ENCODE results near the gene GSTT4.

The GSTT4 gene

GRCh38 chr22:24035296-24035695 lies 30.0 kb upstream of the GSTT4 start:
- ChIA-PET CTCF (no interaction called here), POLR2A (no interaction called here)
- TF ChIP-seq FOXM1 (IDR thresholded peaks at IDR 0.05; ENCODE audit: borderline replicate concordance) (no peak), ARNT (IDR thresholded peaks at IDR 0.05) (no peak), ELF4 (IDR thresholded peaks at IDR 0.05) (no peak), ZNF384 (IDR thresholded peaks at IDR 0.05) (no peak), SP1 (IDR thresholded peaks at IDR 0.05) (no peak), SUZ12 (IDR thresholded peaks at IDR 0.05) (no peak), L3MBTL2 (conservative IDR thresholded peaks at IDR 0.05) (no peak)
- no peak for DNase-seq (ENCODE audit: extremely low spot score)

GRCh38 chr22:24033731-24034130 lies 28.5 kb upstream of the GSTT4 start:
- TF ChIP-seq HDGF (IDR thresholded peaks at IDR 0.05; ENCODE audit: borderline replicate concordance) (no peak), TARDBP (IDR thresholded peaks at IDR 0.05) (no peak), PKNOX1 (IDR thresholded peaks at IDR 0.05) (no peak), ELF4 (IDR thresholded peaks at IDR 0.05) (no peak), L3MBTL2 (conservative IDR thresholded peaks at IDR 0.05) (no peak), FOXA1 (IDR thresholded peaks at IDR 0.05) (no peak), BHLHE40 (IDR thresholded peaks at IDR 0.05; ENCODE audit: borderline replicate concordance) (no peak), SP1 (IDR thresholded peaks at IDR 0.05) (no peak), NFRKB (IDR thresholded peaks at IDR 0.05) (no peak), FOXM1 (IDR thresholded peaks at IDR 0.05; ENCODE audit: borderline replicate concordance) (no peak), ZNF384 (IDR thresholded peaks at IDR 0.05) (no peak)
- DNase-seq (ENCODE audit: extremely low spot score): no peak
- ChIA-PET POLR2A (no interaction called here), CTCF (interaction anchor here (0.6 kb wide), 1 partner anchor 17 kb away, joined by 3 read pairs; no protein-coding TSS in a partner anchor)

- no peak for TF ChIP-seq L3MBTL2 (conservative IDR thresholded peaks at IDR 0.05)
- DNase-seq (ENCODE audit: extremely low spot score): peak; percentile 4
- POLR2A ChIA-PET: interaction anchor here (2.1 kb wide), 1 partner anchor 19 kb away, joined by 14 read pairs; the partner anchor contains the start of gene CABIN1
- CTCF ChIA-PET: no interaction called here
Observed at GRCh38 chr22:24030186-24030702, 25.0 kb upstream of the GSTT4 start.

GRCh38 chr22:24029304-24029703 lies 24.1 kb upstream of the GSTT4 start:
- no peak for TF ChIP-seq FOXK2 (IDR thresholded peaks at IDR 0.05)
- ChIA-PET CTCF (interaction anchor here (1.7 kb wide), 1 partner anchor 127 kb away, joined by 5 read pairs; no protein-coding TSS in a partner anchor), POLR2A (interaction anchor here (1.2 to 2.1 kb wide), 2 partner anchors 18 kb away, joined by 3 to 14 read pairs; partner anchors contain the start of gene CABIN1)
- DNase-seq (ENCODE audit: extremely low spot score): no peak

- ChIA-PET CTCF (interaction anchor here (1.7 kb wide), 1 partner anchor 128 kb away, joined by 5 read pairs; no protein-coding TSS in a partner anchor), POLR2A (interaction anchor here (1.2 kb wide), 1 partner anchor 18 kb away, joined by 3 read pairs; the partner anchor contains the start of gene CABIN1)
- TF ChIP-seq NFRKB (IDR thresholded peaks at IDR 0.05) (no peak), SUZ12 (IDR thresholded peaks at IDR 0.05) (no peak), FOXM1 (IDR thresholded peaks at IDR 0.05; ENCODE audit: borderline replicate concordance) (no peak), LEF1 (IDR thresholded peaks at IDR 0.05; ENCODE audit: borderline replicate concordance) (no peak), BHLHE40 (IDR thresholded peaks at IDR 0.05; ENCODE audit: borderline replicate concordance) (no peak), PKNOX1 (IDR thresholded peaks at IDR 0.05) (no peak), FOXA1 (IDR thresholded peaks at IDR 0.05) (no peak), HDGF (IDR thresholded peaks at IDR 0.05; ENCODE audit: borderline replicate concordance) (no peak), L3MBTL2 (conservative IDR thresholded peaks at IDR 0.05) (no peak), CTBP1 (IDR thresholded peaks at IDR 0.05; ENCODE audit: borderline replicate concordance) (no peak), ZNF384 (IDR thresholded peaks at IDR 0.05) (no peak), TARDBP (IDR thresholded peaks at IDR 0.05) (no peak), SP1 (IDR thresholded peaks at IDR 0.05) (no peak), ELF4 (IDR thresholded peaks at IDR 0.05) (no peak), ARNT (IDR thresholded peaks at IDR 0.05) (no peak), FOXK2 (IDR thresholded peaks at IDR 0.05) (no peak)
- DNase-seq (ENCODE audit: extremely low spot score): no peak
Observed at GRCh38 chr22:24028533-24028932, 23.3 kb upstream of the GSTT4 start.

GRCh38 chr22:24027991-24028390 lies 22.7 kb upstream of the GSTT4 start:
- ChIA-PET CTCF (interaction anchor here (1.7 kb wide), 1 partner anchor 128 kb away, joined by 5 read pairs; no protein-coding TSS in a partner anchor), POLR2A (interaction anchor here (1.2 to 1.4 kb wide), 2 partner anchors 8 to 17 kb away, joined by 3 read pairs; partner anchors contain the start of gene CABIN1)
- DNase-seq (ENCODE audit: extremely low spot score): no peak
- TF ChIP-seq FOXA1 (IDR thresholded peaks at IDR 0.05) (no peak), NFRKB (IDR thresholded peaks at IDR 0.05) (no peak), HDGF (IDR thresholded peaks at IDR 0.05; ENCODE audit: borderline replicate concordance) (no peak), LEF1 (IDR thresholded peaks at IDR 0.05; ENCODE audit: borderline replicate concordance) (no peak), SP1 (IDR thresholded peaks at IDR 0.05) (no peak), SUZ12 (IDR thresholded peaks at IDR 0.05) (no peak), ARNT (IDR thresholded peaks at IDR 0.05) (no peak)

- no peak for DNase-seq (ENCODE audit: extremely low spot score)
- TF ChIP-seq ZNF384 (IDR thresholded peaks at IDR 0.05) (no peak), SP1 (IDR thresholded peaks at IDR 0.05) (no peak), L3MBTL2 (conservative IDR thresholded peaks at IDR 0.05) (no peak), FOXM1 (IDR thresholded peaks at IDR 0.05; ENCODE audit: borderline replicate concordance) (no peak), FOXK2 (IDR thresholded peaks at IDR 0.05) (no peak), PKNOX1 (IDR thresholded peaks at IDR 0.05) (no peak), NFRKB (IDR thresholded peaks at IDR 0.05) (no peak; the same call in 1 of the 2 replicates), LEF1 (IDR thresholded peaks at IDR 0.05; ENCODE audit: borderline replicate concordance) (no peak), HDGF (IDR thresholded peaks at IDR 0.05; ENCODE audit: borderline replicate concordance) (no peak), CTBP1 (IDR thresholded peaks at IDR 0.05; ENCODE audit: borderline replicate concordance) (no peak), BHLHE40 (IDR thresholded peaks at IDR 0.05; ENCODE audit: borderline replicate concordance) (no peak), SUZ12 (IDR thresholded peaks at IDR 0.05) (no peak), FOXA1 (IDR thresholded peaks at IDR 0.05) (no peak), ARNT (IDR thresholded peaks at IDR 0.05) (no peak)
- ChIA-PET CTCF (no interaction called here), POLR2A (interaction anchor here (0.6 to 1.4 kb wide), 2 partner anchors 9 to 11 kb away, joined by 3 read pairs; no protein-coding TSS in a partner anchor)
Observed at GRCh38 chr22:24027389-24027975, 22.2 kb upstream of the GSTT4 start.
